Measurements from ENCODE around the gene ASIC2. TPM values are rescaled to one million over a fixed set of nuclear protein-coding genes. Genes with fewer than 3 reads are reported as not detected.

The ASIC2 gene
- total RNA-seq, 1 experiment from 2014 or later = not detected

DNA sequence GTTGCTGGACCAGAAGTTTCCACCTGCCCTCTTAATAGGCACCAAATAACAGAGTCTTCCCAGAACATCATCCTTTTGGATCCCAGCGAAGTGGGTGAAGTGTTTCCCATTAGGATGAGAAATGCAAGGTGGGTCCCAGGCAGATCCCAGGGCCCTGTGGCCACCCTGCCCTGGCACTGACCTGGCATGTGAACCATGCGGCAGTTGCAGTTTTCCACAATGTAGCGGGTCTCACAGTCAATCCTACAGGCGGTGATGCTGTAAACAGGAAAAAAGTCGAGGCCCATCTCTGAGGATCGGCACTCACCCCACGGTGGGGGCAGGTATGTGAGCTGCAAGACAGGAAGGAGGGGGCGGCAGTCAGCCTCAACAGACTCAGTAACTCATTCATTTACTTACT, 265.0 kb downstream of the ASIC2 start:
- no peak for DNase-seq
- H3K4me3 ChIP-seq = no peak overlapping the region
- H3K36me3 ChIP-seq = no peaks in the 10 kb centered on the region
- H3K27me3 ChIP-seq = peaks cover 7% of the 10 kb centered on the region
- no peaks in the 10 kb centered on the region for H3K9me3 ChIP-seq

GRCh38 chr17:33024688-33025486, 268.2 kb downstream of the ASIC2 start:
- no peaks in the 10 kb centered on the region for H3K27me3 ChIP-seq
- no peak overlapping the region for H3K4me3 ChIP-seq
- H3K36me3 ChIP-seq = no peaks in the 10 kb centered on the region
- H3K9me3 ChIP-seq = no peaks in the 10 kb centered on the region
- no peak for DNase-seq

DNA sequence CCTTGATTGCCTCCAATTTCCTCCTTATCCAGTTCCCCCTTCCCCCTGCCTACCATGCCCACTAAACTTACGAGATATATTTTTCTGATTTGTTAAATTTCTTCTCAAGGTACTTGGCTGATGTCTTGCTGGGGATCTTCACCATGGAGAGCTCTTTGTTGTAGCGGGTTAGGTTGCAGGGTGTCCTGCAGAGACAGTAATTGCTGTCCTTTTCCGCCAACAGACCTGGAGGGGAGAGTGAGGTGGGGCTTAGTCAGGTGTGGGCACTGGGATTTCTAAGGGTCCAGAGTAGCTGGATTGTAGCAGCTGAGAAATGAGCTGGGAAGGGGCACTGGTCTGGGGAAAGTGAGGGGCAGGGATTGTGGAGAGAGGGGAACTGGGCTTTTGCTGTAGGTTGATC, 269.3 kb downstream of the ASIC2 start:
- no peak overlapping the region for H3K4me3 ChIP-seq
- no peaks in the 10 kb centered on the region for H3K27me3 ChIP-seq
- H3K36me3 ChIP-seq = no peaks in the 10 kb centered on the region
- DNase-seq = no peak
- no peaks in the 10 kb centered on the region for H3K9me3 ChIP-seq

GRCh38 chr17:33021731-33022408, 271.2 kb downstream of the ASIC2 start:
- no peak for DNase-seq
- Histone ChIP-seq H3K4me3 (no peak overlapping the region), H3K9me3 (no peaks in the 10 kb centered on the region), H3K36me3 (no peaks in the 10 kb centered on the region), H3K27me3 (no peaks in the 10 kb centered on the region)

DNA sequence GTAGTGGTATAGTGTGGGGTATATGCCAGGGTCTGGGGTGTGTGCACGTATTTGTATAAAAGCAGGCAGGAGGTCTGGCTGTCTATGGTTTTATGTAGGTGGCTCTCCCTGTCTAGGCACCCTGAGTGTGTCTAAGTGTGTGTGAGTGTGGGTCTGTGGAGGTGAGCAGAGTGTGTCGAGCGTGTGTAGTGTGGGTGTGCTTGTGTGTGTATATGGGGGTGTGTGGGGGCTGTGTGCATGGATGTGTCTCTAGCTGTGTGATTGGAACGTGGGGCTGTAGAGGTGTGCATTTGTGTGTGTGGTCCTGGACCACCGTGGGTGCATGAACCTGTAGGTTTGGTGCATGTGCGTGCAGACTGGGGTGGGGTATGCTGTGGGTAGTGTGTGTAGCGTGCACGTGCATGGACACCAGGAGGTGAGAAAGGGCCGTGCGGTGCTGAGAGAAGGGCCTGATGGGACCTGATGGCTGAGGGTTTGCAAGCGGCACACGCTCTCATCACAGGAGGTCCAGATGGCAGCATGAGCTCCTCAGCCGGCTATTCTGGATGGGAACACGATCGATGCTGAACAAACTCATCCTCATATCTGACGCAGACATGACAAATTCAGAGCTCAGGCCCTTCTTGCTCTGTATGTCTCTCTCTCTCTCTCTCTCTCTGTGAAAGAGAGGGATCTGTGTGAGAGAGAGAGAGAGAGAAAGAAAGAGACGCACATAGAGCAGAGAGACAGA, 273.8 kb downstream of the ASIC2 start:
- no peaks in the 10 kb centered on the region for H3K9me3 ChIP-seq
- H3K27me3 ChIP-seq = no peaks in the 10 kb centered on the region
- DNase-seq = no peak
- H3K4me3 ChIP-seq = no peak overlapping the region
- no peaks in the 10 kb centered on the region for H3K36me3 ChIP-seq

DNA sequence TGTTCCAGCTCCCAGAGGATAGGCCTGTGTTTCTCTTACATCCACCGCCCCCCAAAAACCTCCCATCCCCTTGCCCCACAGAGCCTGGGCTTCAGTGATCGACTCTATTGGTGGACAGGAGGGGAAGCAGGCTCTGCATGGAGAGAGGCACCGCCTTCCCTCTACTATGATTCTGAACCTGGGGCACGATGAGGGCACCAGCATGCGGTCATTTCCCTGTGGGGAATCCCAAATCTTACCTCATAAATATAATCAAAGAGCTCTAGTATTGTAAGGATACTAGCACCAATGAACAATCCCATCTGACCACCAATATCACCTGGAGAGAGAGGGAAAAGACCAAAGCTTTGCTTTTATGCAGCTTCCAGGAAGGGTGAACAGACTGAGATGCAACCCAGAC, 275.7 kb downstream of the ASIC2 start:
- Histone ChIP-seq H3K4me3 (no peak overlapping the region), H3K27me3 (no peaks in the 10 kb centered on the region), H3K9me3 (no peaks in the 10 kb centered on the region), H3K36me3 (no peaks in the 10 kb centered on the region)
- DNase-seq = no peak

- Histone ChIP-seq H3K9me3 (no peaks in the 10 kb centered on the region), H3K36me3 (no peaks in the 10 kb centered on the region), H3K4me3 (no peak overlapping the region), H3K27me3 (no peaks in the 10 kb centered on the region)
- no peak for DNase-seq
These were observed 276.2 kb downstream of the ASIC2 start for GRCh38 chr17:33016920-33017319.

- Histone ChIP-seq H3K27me3 (no peaks in the 10 kb centered on the region), H3K36me3 (no peaks in the 10 kb centered on the region), H3K4me3 (no peak overlapping the region), H3K9me3 (no peaks in the 10 kb centered on the region)
- DNase-seq = no peak
These were observed 277.3 kb downstream of the ASIC2 start for GRCh38 chr17:33015716-33016346.

GRCh38 chr17:33014751-33015150, 278.3 kb downstream of the ASIC2 start:
- no peak for DNase-seq
- Histone ChIP-seq H3K36me3 (no peaks in the 10 kb centered on the region), H3K27me3 (no peaks in the 10 kb centered on the region), H3K9me3 (no peaks in the 10 kb centered on the region), H3K4me3 (no peak overlapping the region)

DNA sequence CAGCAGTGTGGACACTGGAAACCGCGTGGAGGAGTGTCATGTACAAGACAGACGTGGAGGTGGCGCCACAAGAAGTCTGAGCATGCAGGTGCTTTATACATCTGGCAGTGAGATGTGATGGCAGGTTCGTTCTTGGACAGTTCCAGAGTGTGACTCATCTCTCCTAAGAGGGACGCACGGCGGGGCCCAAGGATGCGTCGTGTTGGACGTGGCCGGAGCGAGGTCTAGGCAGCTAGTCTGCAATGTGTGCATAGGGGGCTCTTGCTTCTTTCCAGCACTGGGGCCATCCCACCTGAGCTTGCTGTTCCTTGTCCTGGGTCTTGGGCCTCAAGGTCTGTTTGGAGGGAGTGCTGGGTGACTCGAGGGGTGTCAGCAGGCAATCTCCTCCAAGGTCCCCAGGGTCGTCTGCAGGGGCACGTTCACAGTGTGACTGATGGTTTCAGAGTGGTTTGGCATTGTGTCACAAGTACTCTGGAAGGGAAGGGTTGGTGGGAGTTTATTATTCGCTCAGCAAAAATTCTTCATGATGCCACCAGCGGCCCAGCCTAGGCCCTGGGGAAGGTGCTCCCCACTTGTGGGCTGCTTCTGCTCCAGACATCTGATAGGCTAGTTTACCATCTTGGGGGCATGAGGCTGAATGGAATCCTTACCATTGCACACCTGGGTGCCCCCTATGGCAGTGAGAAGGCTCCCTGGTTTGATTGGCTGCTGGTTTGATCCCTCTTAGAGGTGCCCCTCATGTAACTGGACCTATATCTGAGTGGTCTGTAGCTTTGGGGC, 279.3 kb downstream of the ASIC2 start:
- H3K9me3 ChIP-seq = no peaks in the 10 kb centered on the region
- DNase-seq = no peak
- no peak overlapping the region for H3K4me3 ChIP-seq
- no peaks in the 10 kb centered on the region for H3K27me3 ChIP-seq
- H3K36me3 ChIP-seq = no peaks in the 10 kb centered on the region

DNA sequence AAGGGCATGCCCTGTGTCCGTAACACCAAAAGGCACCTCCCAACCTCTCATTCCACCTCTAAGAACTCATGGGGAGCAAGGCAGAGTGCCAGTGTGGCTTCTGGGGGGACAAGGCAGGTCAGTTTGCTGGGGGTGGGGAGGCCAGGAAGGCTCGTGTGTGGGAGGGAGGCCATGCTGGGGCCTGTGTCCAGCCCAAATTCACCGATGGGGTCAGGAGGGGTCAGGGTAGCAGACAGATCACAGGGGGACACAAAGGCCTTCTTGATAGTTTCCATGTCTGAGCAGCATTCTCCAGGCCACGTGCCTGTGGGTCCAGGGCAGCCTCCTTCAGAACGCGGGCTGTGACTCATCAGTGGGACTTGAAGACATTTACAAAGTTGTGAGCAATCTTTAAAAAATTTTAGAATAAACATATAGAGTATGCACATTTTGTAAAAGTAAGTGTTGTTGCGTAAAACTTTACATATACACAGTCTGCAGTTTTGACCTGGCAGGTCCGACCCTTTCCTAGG, 280.5 kb downstream of the ASIC2 start:
- peak; percentile 89 for DNase-seq
- Histone ChIP-seq H3K27me3 (no peaks in the 10 kb centered on the region), H3K36me3 (no peaks in the 10 kb centered on the region), H3K9me3 (no peaks in the 10 kb centered on the region), H3K4me3 (no peak overlapping the region)

DNA sequence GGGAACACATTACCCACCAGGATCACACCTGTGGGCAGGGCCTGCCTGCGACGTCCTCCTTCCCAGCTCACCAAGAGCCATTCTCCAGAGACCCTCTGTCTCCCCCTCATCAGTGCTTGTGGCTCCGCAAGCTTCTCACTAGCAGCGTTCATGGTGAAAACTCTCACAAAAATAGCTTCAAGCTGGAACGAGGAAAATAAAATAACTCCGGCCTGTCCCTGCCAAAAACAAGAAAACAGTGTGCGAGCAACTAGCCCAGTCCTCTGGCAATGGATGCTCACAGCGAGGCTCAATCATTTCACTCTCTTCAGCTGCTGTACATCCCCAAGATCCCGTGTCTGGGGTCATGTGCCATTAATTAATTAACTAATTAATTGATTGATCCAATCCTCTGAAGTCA, 283.5 kb downstream of the ASIC2 start:
- H3K4me3 ChIP-seq = no peak overlapping the region
- no peaks in the 10 kb centered on the region for H3K9me3 ChIP-seq
- H3K36me3 ChIP-seq = no peaks in the 10 kb centered on the region
- no peaks in the 10 kb centered on the region for H3K27me3 ChIP-seq
- DNase-seq = no peak

DNA sequence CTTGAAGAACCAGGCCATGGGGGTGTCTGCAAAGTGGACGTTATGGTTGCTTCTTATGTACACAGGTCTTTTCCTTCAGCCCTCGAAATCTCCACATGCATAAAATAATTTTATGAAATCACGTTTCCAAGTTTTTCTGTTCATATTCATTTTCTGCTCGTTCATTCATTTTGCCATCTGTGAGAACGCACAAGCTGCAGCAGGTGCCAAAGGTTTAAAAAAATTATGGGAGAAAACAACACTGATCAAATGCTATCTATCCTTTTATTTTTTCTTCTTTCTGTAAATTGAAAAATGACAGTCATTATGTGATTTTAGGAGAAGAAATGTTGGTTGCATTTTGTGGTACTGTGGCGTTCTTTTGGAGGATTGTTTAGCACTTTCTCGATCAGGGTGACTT, 285.9 kb downstream of the ASIC2 start:
- no peak overlapping the region for H3K4me3 ChIP-seq
- H3K9me3 ChIP-seq = no peaks in the 10 kb centered on the region
- DNase-seq = no peak
- H3K27me3 ChIP-seq = no peaks in the 10 kb centered on the region
- no peaks in the 10 kb centered on the region for H3K36me3 ChIP-seq

- Histone ChIP-seq H3K9me3 (no peaks in the 10 kb centered on the region), H3K36me3 (no peaks in the 10 kb centered on the region), H3K4me3 (no peak overlapping the region), H3K27me3 (no peaks in the 10 kb centered on the region; the same call in 1 of the 2 replicates)
- DNase-seq = no peak
These were observed 290.8 kb downstream of the ASIC2 start for GRCh38 chr17:33002246-33002645.

DNA sequence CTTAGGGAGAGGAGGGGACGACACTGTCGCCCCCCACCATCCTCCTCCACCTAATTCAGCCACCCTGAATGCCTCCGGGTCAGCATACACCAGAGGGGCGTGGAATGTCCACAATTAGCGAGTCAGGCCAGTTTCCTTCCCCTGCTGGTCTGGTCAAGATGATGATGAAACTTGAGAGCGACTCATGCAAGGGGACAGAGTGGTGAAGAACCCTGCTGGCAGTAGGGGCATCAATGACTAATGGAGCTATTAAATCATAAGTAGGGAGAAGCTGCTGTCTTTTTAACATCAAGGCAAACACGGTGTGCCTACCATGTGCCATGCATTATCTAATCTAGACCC, 294.2 kb downstream of the ASIC2 start:
- no peaks in the 10 kb centered on the region; the same call in 1 of the 2 replicates for H3K27me3 ChIP-seq
- no peaks in the 10 kb centered on the region for H3K9me3 ChIP-seq
- no peaks in the 10 kb centered on the region for H3K36me3 ChIP-seq
- H3K4me3 ChIP-seq = no peak overlapping the region
- peak; percentile 53 for DNase-seq

DNA sequence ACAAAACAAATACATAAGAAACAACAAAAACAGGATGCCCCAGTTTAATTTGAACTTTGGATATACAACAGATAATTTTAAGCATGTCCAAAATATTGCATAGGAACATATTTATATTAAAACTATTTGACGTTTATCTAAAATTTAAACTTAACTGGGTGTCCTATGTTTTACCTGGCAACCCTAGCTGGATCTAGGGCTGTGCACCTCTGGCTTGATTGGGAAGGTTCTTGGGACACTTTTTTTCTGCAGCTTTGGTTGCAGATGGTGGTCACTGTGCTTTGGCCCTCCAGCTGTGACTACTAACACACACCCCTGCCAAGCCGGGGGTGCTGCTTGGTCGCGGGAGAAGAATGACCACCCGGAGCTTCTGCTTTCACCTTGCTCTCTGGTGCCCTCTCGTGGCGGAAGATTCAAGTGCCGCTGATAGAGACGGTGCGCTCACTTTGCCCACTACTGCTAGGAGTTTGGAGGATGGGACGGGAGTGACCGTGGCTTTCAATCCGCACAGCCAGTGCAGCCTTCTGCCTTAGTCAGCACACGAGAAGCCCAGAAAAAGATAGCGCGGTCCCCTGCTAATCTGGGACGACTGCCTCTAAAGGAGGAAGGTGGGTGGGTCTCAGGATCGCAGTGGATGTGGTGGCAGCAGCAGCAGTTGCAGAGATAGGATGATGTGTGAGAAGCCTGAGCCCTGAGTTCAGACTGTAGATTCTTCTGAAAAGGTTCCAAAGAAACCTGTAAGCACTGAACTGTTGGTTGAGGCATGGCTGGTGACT, 294.8 kb downstream of the ASIC2 start:
- no peaks in the 10 kb centered on the region for H3K9me3 ChIP-seq
- no peaks in the 10 kb centered on the region; the same call in 1 of the 2 replicates for H3K27me3 ChIP-seq
- DNase-seq = peak; percentile 59
- H3K36me3 ChIP-seq = no peaks in the 10 kb centered on the region
- H3K4me3 ChIP-seq = no peak overlapping the region
